IPS-20b (cell line): ENCODE measurements around the gene TNIP2.

ENCODE experiments used
- H3K27ac ChIP-seq: one replicate; pipeline ENCODE4 v1.5.1; 2013; ENCODE audit warnings: low read length
- H3K27me3 ChIP-seq: 2 replicates; pipeline ENCODE4 v1.6.1; 2013; ENCODE audit warnings: mild to moderate bottlenecking, low read length, inconsistent platforms; ENCODE audit not compliant: insufficient read depth
- H3K36me3 ChIP-seq: 2 replicates; pipeline ENCODE4 v1.6.1; 2013; ENCODE audit warnings: low read depth, mild to moderate bottlenecking, inconsistent platforms, low read length, moderate library complexity; ENCODE audit not compliant: insufficient read depth
- H3K4me1 ChIP-seq: 2 replicates; pipeline ENCODE4 v1.6.1; 2013; ENCODE audit warnings: mild to moderate bottlenecking, control low read depth, inconsistent platforms, low read length, moderate library complexity; ENCODE audit not compliant: insufficient read depth
- H3K4me3 ChIP-seq: 2 replicates; pipeline ENCODE4 v1.5.1; 2013; ENCODE audit warnings: mild to moderate bottlenecking, low read length, inconsistent platforms
- H3K9ac ChIP-seq: 2 replicates; pipeline ENCODE4 v1.6.1; 2013; ENCODE audit warnings: low read depth, mild to moderate bottlenecking, inconsistent platforms, low read length, moderate library complexity
- H3K9me3 ChIP-seq: 2 replicates; pipeline ENCODE4 v1.6.1; 2013; ENCODE audit warnings: mild to moderate bottlenecking, low read depth, low read length, inconsistent platforms; ENCODE audit not compliant: insufficient read depth

Gene TNIP2

GRCh38 chr4:2755821-2756690 lies at the start of gene TNIP2:
TNIP2 (minus strand) TSS chr4:2756336; CDS start chr4:2756289, 47 bp downstream.
- no peaks in the 10 kb centered on the region for H3K36me3 ChIP-seq
- H3K4me3 ChIP-seq: peak within 1 kb of the TSS; percentile 72
- no peaks in the 10 kb centered on the region for H3K9me3 ChIP-seq
- H3K4me1 ChIP-seq: peaks cover 9% of the 10 kb centered on the region; the same call in 1 of the 2 replicates
- peak within 1 kb of the TSS; percentile 65 for H3K9ac ChIP-seq
- no peaks in the 10 kb centered on the region for H3K27me3 ChIP-seq
- H3K27ac ChIP-seq: no peak within 1 kb of the TSS

DNA sequence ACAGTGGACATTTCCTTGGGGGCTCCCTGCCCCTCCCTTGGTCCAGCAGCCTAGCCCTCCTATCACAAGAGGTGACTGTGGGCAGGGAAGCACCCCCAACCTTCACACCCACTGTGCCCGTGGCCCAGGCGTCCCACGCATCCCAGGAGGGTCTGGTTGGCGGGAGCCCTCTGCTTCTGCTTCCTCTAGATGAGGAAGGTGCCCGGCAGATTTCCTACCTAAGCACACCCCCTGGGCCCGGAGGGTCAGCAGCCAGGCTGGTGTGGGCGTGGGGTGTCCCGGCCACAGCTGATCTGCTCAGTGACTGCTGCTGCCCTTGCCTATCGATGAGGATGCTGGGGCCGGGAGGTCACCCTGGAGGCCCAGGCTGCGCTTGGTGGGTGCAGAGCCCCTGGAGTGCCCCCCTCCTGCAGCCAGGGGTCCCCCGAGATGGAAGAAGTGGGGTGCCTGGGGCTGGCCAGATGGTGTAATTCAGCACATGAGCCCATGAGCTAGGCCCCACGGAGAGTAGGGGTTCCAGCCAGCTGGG lies 48.9 kb upstream of the TNIP2 start:
- Histone ChIP-seq H3K9ac (no peak overlapping the region), H3K27me3 (no peaks in the 10 kb centered on the region), H3K4me3 (no peak overlapping the region), H3K9me3 (no peaks in the 10 kb centered on the region), H3K36me3 (no peaks in the 10 kb centered on the region), H3K4me1 (peaks cover 3% of the 10 kb centered on the region; the same call in 1 of the 2 replicates), H3K27ac (no peak overlapping the region)

DNA sequence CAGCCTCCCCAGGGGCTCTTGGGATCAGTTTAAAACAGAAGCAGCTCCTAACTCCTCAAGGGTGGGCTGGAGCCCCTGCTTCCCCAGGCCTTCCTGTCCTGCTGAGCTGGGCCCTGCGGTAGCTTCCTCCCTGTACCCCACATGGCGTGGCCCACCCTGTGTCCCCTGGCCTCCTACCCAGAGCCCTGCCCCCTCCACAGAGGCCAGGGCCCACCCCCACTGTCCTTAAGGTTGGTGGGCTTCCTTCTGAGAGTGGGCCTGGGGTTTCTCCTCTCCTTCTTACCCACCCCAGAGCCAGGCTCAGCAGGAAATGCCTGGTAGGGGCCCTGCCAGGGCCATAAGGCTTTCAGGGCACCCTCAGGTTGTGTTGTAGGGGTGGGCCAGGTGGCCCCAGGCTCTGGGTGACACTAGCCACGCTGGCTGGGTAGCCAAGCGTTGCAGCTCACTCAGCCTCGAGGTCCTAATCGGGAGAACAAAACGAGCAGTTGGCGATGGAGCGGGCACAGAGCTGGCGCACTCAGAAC lies 48.4 kb upstream of the TNIP2 start:
- Histone ChIP-seq H3K9me3 (no peaks in the 10 kb centered on the region), H3K4me3 (no peak overlapping the region), H3K36me3 (no peaks in the 10 kb centered on the region), H3K27me3 (no peaks in the 10 kb centered on the region), H3K9ac (no peak overlapping the region), H3K27ac (no peak overlapping the region), H3K4me1 (peaks cover 3% of the 10 kb centered on the region; the same call in 1 of the 2 replicates)

DNA sequence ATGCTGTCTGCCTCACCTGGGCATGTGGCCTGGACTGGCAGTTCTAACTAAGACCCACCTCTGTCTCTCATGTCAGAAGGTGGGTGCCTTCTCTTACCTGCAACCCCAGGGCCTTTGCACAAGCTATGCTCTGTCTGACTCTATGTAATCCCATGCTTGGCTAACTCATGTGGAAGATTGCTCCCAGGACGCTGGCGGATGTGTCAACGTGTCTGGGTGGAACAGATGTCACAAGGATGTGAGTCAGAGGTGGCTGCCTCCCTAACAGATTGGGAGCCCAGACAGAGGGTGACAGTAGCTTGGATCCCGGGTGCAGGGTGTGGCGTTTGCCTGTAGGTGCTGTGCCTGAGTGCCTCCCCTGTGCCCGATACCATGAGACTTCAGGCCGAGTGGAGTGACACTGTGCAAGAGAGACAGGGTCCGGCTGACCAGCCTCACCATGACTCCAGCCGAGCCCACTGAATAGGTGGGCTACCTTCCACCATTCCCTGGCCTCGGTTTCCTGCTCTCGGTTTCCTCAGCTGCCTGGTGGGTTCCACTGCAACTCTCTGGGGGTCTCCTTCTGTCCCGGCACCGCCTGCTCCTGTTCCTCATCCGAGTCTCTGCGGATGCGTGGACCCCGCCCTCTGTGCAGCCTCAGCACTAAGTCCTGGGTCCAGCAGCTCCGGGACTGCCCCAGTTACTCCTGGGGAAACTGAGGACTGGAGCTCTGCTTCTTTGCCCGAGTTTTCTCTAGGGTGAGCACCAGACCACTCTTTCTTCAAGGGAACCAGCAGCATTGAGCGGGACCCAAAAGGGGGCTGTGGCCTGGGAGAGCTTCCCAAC lies 47.7 kb upstream of the TNIP2 start:
- Histone ChIP-seq H3K9ac (no peak overlapping the region), H3K4me1 (peaks cover 3% of the 10 kb centered on the region; the same call in 1 of the 2 replicates), H3K27ac (no peak overlapping the region), H3K36me3 (no peaks in the 10 kb centered on the region), H3K9me3 (no peaks in the 10 kb centered on the region), H3K27me3 (no peaks in the 10 kb centered on the region), H3K4me3 (no peak overlapping the region)

DNA sequence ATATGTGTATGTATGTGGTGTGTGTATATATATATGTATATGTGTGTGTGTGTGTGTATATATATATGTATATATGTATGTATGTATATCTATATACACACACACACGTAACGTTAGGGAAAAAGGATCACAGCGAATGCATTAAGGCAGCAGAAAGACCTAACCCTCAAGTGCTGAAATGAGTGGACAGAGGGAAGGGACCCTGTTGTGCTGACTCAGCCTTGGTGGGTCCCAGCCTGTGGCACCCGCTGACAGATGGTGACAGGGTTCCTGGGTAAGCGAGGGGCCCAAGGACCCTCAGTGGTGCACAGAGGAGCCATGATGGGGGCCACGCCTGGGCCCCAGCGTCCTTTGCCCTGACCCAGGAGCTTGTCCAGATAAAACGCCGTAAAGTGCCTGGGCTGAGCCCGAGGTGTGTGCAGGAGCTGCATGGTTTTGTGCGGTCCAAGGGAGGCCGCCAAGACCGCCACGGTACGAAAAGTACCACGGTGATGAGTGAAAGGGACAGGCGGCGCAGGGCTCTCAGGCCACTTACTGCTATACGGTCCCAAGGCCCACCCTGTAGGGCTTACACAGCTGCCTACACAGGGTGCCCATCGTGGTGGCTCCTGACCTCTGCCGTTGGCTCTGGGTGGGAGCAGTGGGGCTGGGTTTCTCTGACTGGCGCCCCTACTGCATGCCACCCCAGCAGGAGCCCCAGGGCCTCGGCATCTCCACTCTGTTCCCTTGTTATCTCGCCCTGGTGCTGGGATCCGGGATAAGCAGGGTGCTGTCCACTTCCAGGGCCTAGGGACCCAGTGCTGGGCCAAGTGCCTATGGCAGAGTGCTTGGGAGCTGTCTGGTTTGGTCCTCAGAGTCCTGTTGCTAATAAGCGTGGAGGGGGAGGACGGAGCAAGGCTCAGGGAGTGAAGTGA lies 46.7 kb upstream of the TNIP2 start:
- Histone ChIP-seq H3K36me3 (no peaks in the 10 kb centered on the region), H3K9me3 (no peaks in the 10 kb centered on the region), H3K4me3 (no peak overlapping the region), H3K9ac (no peak overlapping the region), H3K27me3 (no peaks in the 10 kb centered on the region), H3K4me1 (peaks cover 3% of the 10 kb centered on the region; the same call in 1 of the 2 replicates), H3K27ac (no peak overlapping the region)

- H3K27ac ChIP-seq: no peak overlapping the region
- H3K36me3 ChIP-seq: no peaks in the 10 kb centered on the region
- H3K27me3 ChIP-seq: no peaks in the 10 kb centered on the region
- H3K4me3 ChIP-seq: no peak overlapping the region
- peak overlapping the region; percentile 51; the same call in 1 of the 2 replicates for H3K9ac ChIP-seq
- H3K4me1 ChIP-seq: peaks cover 3% of the 10 kb centered on the region; the same call in 1 of the 2 replicates
- H3K9me3 ChIP-seq: no peaks in the 10 kb centered on the region
Observed at GRCh38 chr4:2800691-2801596, 44.8 kb upstream of the TNIP2 start.

DNA sequence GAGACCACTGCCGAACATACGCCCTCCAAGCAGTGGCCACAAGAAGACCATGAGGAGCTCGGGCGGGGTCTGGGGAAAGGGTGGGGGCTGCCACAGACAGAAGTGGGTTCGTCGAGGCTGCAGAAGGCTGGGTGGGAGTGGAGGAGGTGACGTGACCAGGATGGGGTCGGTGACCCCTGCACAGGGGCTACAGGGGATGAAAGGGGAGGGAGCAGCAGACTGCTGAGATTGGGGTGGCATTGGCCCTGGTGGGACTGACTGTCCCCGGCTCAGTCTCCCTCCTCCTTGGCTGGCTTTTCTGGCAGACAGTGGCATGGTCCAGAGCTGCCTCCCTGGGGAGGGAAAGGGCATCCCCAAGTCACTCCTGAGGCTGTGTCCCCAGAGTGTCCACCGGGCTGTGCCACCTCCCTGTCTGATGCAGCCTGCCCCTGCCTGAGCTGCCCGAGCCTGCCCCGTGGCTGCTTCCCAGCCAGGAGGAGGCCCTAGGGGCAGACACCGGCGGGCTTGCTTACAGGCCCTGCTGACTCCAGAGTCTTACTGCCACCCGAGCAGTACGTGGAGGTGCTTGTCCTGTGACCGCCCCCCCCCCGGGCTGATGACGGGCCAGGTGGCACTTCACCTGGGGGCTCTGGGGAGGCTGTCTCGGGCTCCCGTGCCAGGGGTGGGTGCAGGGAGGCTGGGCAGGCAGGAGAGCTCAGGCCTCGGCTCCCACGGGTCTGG lies 44.0 kb upstream of the TNIP2 start:
- Histone ChIP-seq H3K9me3 (no peaks in the 10 kb centered on the region), H3K9ac (no peak overlapping the region), H3K27me3 (0 out of 2 replicates have a peak, but pooled peaks cover 2% of the 10 kb centered on the region), H3K4me3 (no peak overlapping the region), H3K27ac (no peak overlapping the region), H3K36me3 (no peaks in the 10 kb centered on the region), H3K4me1 (peaks cover 3% of the 10 kb centered on the region; the same call in 1 of the 2 replicates)

GRCh38 chr4:2799224-2799911 lies 43.2 kb upstream of the TNIP2 start:
- H3K9ac ChIP-seq: no peak overlapping the region
- H3K4me3 ChIP-seq: no peak overlapping the region
- H3K9me3 ChIP-seq: no peaks in the 10 kb centered on the region
- H3K27me3 ChIP-seq: peaks cover 9% of the 10 kb centered on the region; the same call in 1 of the 2 replicates
- H3K27ac ChIP-seq: no peak overlapping the region
- H3K36me3 ChIP-seq: no peaks in the 10 kb centered on the region
- H3K4me1 ChIP-seq: peaks cover 3% of the 10 kb centered on the region; the same call in 1 of the 2 replicates

- peaks cover 3% of the 10 kb centered on the region; the same call in 1 of the 2 replicates for H3K4me1 ChIP-seq
- no peak overlapping the region for H3K27ac ChIP-seq
- no peaks in the 10 kb centered on the region for H3K9me3 ChIP-seq
- H3K4me3 ChIP-seq: no peak overlapping the region
- peaks cover 17% of the 10 kb centered on the region for H3K27me3 ChIP-seq
- no peaks in the 10 kb centered on the region for H3K36me3 ChIP-seq
- no peak overlapping the region for H3K9ac ChIP-seq
Observed at GRCh38 chr4:2798399-2799223, 42.5 kb upstream of the TNIP2 start.
